GM19328 (cell line): ENCODE measurements around the gene MRPS15.
"Not testable (repeated sequence)": the region's sequence is repeated elsewhere in the genome, so short reads cannot be mapped to it uniquely, and the experiment has no call there.

ENCODE experiments used
- ATAC-seq: cut with Tn5 transposase; IDR thresholded peaks from one replicate; pipeline ENCODE4 v1.9.1; 2021; ENCODE audit warnings: mild to moderate bottlenecking, moderate library complexity; ENCODE audit not compliant: unreplicated experiment

Gene MRPS15

DNA sequence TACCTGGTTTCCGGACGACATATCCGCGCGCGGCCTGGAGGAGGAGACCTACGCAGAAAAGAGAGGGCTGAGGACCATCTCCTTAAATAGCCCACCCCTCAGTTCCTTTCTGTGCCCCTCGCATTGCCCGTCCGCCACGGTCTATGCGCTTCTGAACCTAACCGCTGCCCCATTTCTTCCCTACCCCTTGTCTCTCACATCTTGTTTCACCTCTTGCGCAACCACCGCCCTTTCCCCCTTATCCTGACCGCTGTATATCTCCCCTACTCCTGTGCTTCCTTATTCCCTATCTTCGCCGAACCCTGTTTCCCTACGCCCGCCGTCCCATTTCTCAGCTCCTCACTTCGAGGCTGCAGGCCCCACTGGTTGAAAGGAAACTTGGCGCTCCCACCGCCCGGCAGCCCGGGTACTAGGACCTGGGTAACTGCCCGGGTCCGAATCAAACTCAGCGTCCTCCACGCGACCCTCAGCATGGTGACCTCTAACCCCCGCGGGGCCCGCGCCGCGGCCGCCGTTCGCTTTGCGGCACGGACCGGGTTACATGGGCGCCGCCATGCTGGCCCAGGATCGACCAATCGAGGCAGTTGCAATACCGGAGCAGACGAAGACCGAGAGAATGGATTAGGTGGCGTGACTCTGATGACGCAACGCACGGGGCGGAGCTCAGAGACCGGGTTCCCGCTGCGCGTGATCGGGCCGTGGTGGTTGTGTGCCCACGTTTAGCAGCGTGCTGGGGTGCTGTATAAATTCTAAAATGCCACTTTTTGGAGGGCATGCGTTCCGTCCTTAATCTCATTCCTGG is at the start of gene MRPS15:
TSS of gene MRPS15 (minus strand) at position 582 of the 802 bp plus-strand sequence. CDS start at position 473, 109 bp downstream.
- peak; percentile 87 for ATAC-seq

DNA sequence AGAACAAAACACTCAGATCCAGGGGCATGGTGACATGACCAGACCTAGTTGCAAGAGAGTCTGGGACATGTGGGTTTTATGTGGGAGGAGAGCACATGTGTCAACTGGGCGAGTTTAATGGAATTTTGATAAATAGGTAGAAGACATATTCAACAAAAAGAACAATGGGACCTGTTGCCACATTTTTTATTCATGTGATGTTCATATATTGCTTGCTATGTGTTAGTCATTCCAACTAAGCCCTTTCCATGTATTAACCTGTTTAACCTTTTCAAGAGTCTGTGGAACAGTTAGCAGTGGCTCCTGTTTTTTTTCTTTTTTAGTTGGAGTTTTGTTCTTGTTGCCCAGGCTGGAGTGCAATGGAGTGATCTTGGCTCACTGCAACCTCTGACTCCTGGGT is 48.7 kb upstream of the MRPS15 start:
- no peak for ATAC-seq

DNA sequence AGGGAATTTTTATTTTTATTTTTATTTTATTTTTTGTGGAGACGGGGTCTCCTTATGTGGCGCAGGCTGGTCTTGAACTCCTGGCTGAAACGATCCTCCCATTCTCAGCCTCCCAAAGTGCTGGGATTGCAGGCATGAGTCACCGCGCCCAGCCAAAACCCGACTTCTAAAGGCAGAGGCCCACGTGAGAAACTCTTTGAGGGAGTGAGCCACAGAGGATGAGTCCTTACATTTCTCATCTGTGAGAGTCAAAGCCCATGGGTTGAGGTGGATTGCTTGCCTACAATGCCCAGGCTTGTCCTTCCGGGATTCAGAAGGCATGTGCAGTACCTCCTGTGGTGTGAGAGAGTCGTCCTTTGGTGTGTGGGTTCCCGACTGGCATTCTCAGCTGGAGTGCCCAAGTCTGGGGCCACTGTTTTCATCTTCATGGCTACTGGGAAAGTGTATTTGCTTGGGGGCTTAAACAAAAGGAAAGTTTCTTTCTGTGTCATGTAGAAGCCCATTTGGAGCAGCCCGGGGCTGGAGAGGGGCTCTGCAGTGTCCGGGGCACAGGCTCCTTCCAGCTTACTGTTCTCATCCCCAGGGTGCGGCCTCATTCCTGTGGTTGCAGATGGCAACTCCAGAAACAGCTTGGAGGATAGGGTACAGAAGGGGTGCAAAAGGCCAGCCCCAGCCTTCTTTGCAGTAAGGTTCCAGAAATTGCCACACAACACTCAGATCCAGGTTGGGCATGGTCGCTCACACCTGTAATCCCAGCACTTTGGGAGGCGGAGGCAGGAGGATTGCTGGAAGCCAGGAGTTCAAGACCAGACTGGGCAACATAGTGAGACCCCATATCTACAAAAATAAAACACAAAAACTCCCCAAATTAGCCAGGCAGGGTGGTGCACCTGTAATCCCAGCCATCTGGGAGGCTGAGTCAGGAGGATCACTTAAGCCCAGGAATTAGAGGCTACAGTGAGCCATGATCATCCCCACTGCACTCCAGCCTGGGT is 47.9 kb upstream of the MRPS15 start:
- no peak for ATAC-seq

DNA sequence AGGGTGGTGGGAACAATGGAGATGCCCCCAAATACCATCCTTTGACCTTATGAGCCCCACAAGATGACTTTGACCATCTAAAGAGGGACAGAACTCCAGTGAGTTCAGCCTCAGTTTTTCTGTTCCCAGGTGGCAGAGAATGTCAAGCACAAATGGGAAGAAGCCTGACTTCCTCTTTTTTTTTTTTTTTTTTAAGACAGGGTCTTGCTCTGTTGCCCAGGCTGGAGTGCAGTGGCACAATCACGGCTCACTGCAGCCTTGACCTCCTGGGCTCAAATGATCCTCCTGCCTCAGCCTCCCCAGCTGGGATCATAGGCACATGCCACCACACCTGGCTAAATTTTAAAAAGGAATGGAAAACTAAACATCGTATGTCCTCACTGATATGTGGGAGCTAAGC is 47.0 kb upstream of the MRPS15 start:
- ATAC-seq = not testable (repeated sequence)

DNA sequence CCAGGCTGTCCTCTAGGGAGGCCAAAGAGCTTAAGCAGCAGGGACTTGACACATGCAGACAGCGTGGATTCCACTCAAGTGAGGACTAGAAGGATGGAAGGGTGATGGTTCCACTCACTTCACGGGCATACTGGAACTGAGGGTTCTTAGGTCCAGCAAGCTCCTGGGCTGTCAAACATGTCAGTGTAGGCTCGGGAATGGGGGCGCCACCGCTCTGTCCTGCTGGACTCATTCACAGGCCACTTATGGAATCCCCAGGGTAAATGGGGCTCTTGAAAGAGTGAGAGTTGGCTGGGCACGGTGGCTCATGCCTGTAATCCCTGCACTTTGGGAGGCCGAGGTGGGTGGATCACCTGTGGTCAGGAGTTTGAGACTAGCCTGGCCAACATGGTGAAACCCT is 46.2 kb upstream of the MRPS15 start:
- no peak for ATAC-seq

DNA sequence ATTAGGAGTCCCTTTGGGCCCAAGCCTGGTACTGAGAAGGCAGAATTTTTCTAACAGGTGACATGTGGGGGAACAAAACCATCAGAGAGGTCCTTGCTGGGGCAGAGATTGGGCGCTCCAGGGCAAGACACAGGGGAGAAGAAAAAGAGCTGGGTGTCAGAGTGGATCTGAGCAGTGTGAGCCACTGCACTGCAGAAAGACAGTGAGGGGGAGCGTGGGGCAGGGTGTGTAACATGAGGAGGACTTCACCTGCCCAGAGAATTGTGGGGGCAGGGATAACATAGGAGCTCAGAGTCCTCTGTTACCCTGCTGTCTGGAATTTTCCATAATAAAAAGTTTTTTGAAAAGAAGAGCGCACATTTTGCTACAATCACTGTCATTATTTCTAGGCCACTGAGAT is 44.1 kb upstream of the MRPS15 start:
- ATAC-seq = no peak

DNA sequence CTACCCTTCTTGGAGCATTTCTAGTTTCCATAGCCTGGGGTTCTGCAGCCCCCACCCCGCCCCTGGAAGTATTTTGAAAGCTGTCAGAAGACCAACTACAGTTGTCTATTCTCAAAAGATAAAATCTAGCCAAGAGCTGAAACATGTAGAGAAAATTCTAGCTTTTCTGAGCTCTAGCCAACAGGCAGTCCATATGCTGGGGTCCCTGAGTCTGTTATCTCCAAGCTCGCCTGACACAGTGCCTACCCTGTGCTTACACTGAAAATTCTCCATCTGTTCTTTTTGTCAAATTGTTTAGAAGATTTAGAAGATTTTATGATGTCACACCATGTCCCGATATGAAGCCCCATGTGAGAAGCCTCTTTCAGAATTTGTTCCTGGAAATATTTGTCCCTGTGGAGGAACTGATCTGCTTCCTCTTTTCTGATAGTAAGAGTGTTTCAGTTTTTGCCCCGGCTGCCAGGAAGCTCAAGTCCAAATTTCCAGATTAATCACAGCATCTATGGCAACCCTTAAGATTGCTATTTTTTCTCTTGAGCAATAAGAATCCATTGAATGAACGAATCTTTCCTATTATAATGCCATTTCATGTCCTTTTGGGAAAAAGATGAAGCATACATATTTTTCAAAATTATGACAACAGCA is 42.2 kb upstream of the MRPS15 start:
- no peak for ATAC-seq

DNA sequence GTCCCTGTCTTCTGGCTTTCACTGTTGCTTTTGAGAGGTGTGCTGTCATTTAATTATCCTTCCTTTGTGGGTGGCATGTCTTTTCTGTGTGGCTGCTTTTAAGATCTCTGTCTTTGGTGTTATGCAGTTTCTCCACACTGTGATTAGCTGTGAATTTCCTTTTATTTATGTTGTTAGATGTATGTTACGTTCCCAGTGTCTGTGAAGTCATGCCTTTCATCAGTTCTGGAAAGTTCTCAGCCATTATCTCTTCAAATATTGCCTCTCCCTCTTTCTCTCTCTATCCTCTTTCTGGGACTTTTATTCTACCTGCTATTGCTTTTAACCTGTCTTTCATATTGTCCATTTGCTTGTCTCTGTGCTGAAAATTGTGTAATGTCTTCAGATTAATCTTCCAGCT is 39.5 kb upstream of the MRPS15 start:
- ATAC-seq = no peak

DNA sequence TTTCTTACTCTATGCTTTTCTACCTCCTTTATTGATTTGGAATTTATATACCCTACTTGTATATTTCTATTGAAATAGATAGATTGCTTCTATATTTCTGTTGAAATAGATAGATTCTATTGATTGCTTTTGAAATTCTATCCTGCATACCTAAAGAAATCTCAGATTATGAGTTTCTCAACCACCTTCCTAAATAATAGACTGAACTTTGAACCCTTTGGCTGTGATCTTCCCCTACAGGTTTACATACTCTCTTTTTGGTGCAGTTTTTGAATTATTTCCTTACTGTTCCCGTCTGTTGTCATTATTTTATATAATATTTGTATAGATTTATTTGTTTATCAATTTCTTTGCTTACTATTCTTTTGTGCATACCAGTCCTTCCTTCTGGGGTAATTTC is 39.0 kb upstream of the MRPS15 start:
- ATAC-seq = no peak

DNA sequence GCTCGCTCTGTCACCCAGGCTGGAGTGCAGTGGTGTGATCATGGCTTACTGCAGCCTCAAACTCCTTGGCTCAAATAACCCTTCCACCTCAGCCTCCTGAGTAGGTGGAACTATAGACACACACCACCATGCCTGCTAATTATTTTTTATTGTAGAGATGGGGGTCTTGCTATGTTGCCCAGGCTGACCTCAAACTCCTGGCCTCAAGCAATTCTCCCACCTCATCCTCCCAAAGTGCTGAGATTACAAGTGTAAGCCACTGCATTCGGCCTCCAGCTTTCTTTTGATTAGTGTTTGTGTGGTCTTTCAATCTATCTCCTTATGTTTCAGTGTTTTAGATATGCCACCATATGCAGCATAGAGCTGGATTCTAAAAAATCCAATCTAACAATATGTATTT is 38.4 kb upstream of the MRPS15 start:
- no peak for ATAC-seq

DNA sequence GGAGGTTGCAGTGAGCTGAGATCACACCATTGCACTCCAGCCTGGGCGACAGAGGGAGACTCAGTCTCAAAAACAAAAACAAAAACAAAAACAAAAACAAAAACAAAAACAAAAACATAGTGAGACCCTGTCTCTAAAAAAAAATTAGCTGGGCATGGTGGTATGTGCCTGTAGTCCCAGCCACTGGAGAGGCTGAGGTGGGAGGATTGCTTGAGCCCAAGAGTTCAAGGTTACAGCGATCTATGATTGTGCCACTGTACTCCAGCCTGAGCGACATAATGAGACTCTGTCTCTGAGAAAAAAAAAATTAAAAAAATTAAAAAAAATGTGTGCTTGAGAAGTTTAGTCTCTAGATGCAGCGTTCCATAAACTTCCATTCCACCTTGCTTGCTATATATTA is 37.7 kb upstream of the MRPS15 start:
- ATAC-seq = not testable (repeated sequence)

DNA sequence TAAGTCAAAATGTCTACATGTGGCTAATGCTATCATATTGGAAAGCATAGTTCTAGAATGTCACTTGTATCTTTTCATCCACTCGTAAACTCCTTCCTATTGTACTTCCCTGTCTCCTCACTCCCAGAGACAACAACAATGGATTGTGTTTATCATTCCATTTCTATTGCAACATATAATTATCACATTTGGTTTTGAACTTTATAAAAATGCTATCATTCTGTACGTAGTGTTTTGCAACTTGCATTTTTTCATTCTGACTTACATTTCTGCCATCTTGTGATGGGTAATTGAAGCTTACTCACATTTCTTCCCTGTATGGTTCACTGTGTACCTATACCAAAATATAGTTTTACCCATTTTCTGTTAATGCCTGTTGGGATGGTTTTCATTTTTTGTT is 33.0 kb upstream of the MRPS15 start:
- no peak for ATAC-seq

DNA sequence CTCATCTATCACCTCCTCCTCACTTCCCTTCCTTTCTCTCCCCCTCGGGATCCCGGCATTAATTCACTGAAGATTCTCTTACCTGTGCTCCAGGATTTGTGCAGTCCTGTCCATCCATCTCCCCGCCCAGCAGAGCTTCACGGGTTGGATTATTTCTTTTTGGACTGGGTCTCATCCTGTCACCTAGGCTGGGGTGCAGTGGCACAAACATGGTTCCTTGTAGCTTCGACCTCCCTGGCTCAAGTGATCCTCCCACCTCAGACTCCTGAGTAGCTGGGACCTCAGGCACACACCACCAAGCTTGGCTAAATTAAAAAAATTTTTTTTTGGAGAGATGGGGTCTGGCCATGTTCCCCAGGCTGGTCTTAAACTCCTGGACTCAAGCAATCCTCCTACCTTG is 30.8 kb upstream of the MRPS15 start:
- no peak for ATAC-seq

DNA sequence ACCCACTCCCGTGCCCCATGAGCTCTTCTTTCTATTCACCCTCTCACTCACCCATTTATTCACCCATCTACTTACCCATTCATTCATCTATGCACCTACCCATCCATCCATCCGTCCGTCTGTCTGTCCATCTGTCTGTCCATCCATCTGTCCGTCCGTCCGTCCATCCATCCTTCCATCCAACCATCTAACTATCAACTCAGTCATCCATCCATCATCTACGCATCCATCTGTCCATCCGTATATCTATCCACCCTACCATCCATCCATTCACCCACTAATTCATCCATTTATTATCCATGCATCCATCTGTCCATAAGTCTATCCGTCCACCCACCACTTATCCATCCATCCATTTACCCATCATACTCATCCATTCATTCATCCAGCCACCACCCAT is 29.3 kb upstream of the MRPS15 start:
- no peak for ATAC-seq

DNA sequence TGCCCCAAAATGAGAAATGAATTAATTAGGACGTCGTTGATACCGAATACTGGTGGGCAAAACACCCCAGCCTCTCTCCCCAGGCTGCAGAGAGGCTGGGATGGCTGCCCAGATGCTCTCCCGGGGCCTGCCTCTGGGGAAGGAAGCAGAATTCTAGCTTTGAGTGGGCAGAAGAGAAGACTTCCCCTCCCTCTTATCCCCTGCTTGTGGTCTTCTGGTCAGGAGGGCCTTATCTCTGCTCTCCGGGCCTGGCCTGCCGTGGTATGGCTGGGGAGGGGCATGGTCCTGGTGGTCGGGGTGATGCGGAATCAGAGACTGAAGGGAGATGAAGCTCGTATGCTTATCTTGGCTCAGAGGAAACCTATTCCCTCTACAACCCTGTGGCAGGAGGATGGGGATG is 28.3 kb upstream of the MRPS15 start:
- ATAC-seq = no peak

DNA sequence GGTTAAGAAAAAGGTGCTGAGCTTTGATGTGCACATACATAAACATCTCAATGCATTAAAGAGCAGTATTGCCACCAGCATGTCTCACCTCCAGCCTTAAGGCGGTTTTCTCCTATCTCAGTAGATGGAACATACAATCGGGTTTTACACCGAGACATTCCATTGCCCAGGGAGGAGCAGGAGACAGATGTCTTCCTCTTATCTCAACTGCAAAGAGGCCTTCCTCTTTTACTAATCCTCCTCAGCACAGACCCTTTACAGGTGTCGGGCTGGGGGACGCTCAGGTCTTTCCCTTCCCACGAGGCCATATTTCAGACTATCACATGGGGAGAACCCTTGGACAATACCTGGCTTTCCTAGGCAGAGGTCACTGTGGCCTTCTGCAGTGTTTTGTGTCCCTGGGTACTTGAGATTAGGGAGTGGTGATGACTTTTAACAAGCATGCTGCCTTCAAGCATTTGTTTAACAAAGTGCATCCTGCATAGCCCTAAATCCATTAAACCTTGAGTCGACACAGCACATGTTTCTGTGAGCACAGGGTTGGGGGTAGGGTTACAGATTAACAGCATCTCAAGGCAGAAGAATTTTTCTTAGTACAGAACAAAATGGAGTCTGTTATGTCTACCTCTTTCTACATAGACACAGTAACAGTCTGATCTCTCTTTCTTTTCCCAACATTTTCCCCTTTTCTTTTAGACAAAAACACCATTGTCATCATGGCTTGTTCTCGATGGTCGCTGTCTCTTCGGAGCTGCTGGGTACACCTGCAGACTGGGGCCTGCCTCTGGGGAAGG is 25.3 kb upstream of the MRPS15 start:
- ATAC-seq = not testable (repeated sequence)

DNA sequence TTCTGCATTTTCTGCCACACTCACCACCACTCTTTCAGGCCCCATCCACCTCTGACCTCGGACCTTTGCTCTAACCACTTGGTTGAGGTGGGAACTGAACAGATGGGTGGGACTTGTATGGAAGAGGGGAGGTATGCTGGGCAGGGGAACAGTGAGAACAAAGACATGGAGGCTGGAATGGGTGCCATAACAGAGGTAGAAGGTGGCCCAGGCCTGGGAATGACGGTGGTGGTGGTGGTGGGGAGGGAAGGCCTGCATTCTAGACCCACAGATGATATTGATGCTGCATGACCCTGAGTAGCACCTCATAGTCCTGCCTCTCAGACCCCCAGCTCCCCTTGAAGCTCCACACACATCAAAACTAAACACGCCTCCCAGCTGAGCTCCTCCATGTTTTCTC is 23.7 kb upstream of the MRPS15 start:
- no peak for ATAC-seq

DNA sequence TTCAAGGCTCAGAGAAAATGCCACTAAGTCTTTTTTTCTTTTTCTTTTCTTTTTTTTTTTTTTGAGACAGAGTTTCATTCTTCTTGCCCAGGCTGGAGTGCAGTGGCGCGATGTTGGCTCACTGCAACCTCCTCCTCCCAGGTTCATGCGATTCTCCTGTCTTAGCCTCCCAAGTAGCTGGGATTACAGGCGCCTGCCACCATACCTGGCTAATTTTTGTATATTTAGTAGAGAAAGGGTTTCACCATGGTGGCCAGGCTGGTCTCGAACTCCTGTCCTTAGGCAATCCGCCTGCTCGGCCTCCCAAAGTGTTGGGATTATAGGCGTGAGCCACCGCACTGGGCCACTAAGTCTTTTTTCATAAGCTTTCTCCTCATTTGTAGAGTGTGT is 23.1 kb upstream of the MRPS15 start:
- ATAC-seq = not testable (repeated sequence)

DNA sequence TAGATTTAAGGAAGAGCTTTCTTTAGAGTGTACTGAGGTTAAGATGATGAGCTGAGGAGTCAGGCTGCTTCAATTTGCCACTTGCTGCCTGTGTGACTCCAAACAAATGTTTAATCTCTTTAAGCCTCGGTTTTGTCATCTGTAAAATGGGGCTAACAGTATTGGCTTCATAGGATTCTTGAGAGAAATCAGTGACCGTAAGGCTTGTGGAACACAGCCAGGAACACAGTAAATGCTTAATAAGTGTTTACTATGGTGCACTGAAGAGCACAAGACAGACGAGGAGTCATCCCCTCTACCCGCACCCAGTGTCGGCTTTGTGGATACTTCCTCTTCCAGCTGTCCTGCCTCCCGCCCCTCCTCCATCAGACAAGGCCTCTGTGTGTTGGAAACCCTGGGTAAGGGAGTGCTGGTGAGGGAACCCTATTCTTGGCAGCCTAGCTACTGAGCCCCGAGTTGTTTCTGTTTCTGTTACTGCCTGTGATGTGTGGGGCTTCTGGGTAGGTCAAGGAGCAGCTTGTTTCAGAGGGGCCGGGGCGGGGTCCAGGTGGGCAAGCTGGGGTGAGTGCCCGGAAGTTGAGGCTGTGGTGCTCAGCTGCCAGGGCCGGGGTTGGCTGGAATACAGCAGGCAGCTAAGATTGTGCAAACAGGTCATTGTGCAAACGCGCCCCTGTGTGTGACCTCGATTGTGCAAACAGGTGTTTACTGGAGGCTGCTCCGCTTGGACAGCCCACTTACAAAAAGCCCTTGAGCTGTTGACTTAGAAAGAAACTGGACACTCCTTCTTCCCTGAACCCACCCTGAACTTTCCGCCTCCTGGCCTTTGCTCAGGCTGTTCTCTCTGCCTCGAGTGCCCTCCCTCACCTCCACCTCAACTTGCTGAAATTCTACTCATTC is 22.5 kb upstream of the MRPS15 start:
- ATAC-seq = no peak

DNA sequence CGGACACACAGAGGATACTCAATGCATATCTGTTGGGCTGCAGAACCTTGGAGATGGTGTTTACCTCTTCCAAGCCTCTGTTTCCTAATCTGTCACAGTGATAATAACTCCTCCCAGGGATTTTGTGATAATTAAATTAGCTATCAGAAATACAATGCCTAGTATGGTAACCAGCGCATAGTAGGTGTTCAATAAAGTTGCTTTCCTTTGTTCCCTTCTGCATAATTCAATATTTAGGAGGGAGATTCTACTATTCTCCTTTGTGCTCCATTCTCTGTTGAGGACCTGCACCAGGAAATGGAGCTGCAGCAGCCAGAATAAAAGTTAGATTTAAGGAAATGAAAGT is 21.9 kb upstream of the MRPS15 start:
- ATAC-seq = no peak
